Spinal cord (tissue), 10 donors: ENCODE data around the gene SV2A. TPM values are rescaled to one million over a fixed set of nuclear protein-coding genes. Genes with fewer than 3 reads are reported as not detected.
"Not testable (repeated sequence)": the region's sequence is repeated elsewhere in the genome, so short reads cannot be mapped to it uniquely, and the experiment has no call there.

Experiments
- DNase-seq, 6 donors: peaks; one replicate each; pipeline versions ENCODE4 v3.0.0 to v3.0.0-alpha.2; 2013 to 2015; ENCODE audit warnings: low spot score in 6 of 6, low read depth in 4 of 6
- H3K27ac ChIP-seq: one replicate; pipeline ENCODE4 v1.5.1; 2013; ENCODE audit warnings: low read depth, low read length, control low read depth
- H3K27me3 ChIP-seq: one replicate; pipeline ENCODE4 v1.6.1; 2013; ENCODE audit warnings: low read length; ENCODE audit not compliant: control insufficient read depth, insufficient read depth
- H3K36me3 ChIP-seq: one replicate; pipeline ENCODE4 v1.6.1; 2013; ENCODE audit warnings: low read length; ENCODE audit not compliant: control insufficient read depth, insufficient read depth
- H3K4me1 ChIP-seq: one replicate; pipeline ENCODE4 v1.6.1; 2013; ENCODE audit warnings: low read length; ENCODE audit not compliant: control insufficient read depth, insufficient read depth
- H3K4me3 ChIP-seq: one replicate; pipeline ENCODE4 v1.5.1; 2013; ENCODE audit warnings: low read depth, low read length, control low read depth
- H3K9me3 ChIP-seq: one replicate; pipeline ENCODE4 v1.6.1; 2013; ENCODE audit warnings: low read length; ENCODE audit not compliant: control insufficient read depth, insufficient read depth
- WGBS: methylation state at CpG from one replicate; pipeline ENCODE4 v1.1.5; 2013; ENCODE audit warnings: missing lambda C conversion rate; ENCODE audit not compliant: insufficient coverage; 5-methylcytosine and 5-hydroxymethylcytosine counted together
- polyA plus RNA-seq, 2 donors: library from polyadenylated mRNA; unstranded; fragments of 120-200 nt; gene quantifications; one replicate each; pipeline ENCODE4 v1.2.1, GENCODE V29; 2013; ENCODE audit not compliant: insufficient read length in 2 of 2
- total RNA-seq, 2 donors: library from RNA; depleted of rRNA in 1 of 2; stranded (reverse); fragments of 120-200 nt in 1 of 2; fragments of >200 nt in 1 of 2; gene quantifications; one replicate each; pipeline versions ENCODE4 v1.2.3 to v1.2.4, GENCODE V29; 2013 to 2014
- donor health status: healthy.

Gene SV2A
- total and polyA plus RNA-seq, 4 donors, result 31.3 to 172 (median 123) TPM

GRCh38 chr1:149888999-149889289 is 28.7 kb downstream of the SV2A start:
- no peaks in the 10 kb centered on the region for H3K27me3 ChIP-seq

GRCh38 chr1:149888247-149888998 is 29.2 kb downstream of the SV2A start:
- Histone ChIP-seq H3K27ac (peak overlapping the region; percentile 100), H3K36me3 (no peaks in the 10 kb centered on the region), H3K27me3 (no peaks in the 10 kb centered on the region), H3K9me3 (no peaks in the 10 kb centered on the region), H3K4me3 (peak overlapping the region; percentile 95), H3K4me1 (peaks cover 8% of the 10 kb centered on the region)
- DNase-seq, result peak in 5 of 6 donors; percentile 72 to 94 (median 79)
- under 1% methylated on average over 28 of the region's 28 CpGs for WGBS

More at GRCh38 chr1:149888999-149889289, 28.7 kb downstream of the SV2A start:
- Histone ChIP-seq H3K9me3 (no peaks in the 10 kb centered on the region), H3K27ac (peak overlapping the region; percentile 100), H3K36me3 (no peaks in the 10 kb centered on the region), H3K4me3 (peak overlapping the region; percentile 95), H3K4me1 (peaks cover 8% of the 10 kb centered on the region)
- peak in 3 of 6 donors; percentile 28 to 70 (median 58) for DNase-seq
- 11% methylated on average over 5 of the region's 6 CpGs for WGBS

GRCh38 chr1:149887456-149888246 is 30.0 kb downstream of the SV2A start:
- DNase-seq, result peak; percentile 91 to 99 (median 94)
- WGBS, result 0% methylated on average over 44 of the region's 46 CpGs

GRCh38 chr1:149887196-149887455 is 30.5 kb downstream of the SV2A start:
- DNase-seq, H3K27me3 ChIP-seq, H3K36me3 ChIP-seq, H3K9me3 ChIP-seq, H3K4me1 ChIP-seq: not testable (repeated sequence)
- 0% methylated on average over 12 of the region's 13 CpGs for WGBS
- Histone ChIP-seq H3K4me3 (peak overlapping the region; percentile 95), H3K27ac (peak overlapping the region; percentile 100)

More at GRCh38 chr1:149887456-149888246, 30.0 kb downstream of the SV2A start:
- peaks cover 8% of the 10 kb centered on the region for H3K4me1 ChIP-seq
- H3K4me3 ChIP-seq, result peak overlapping the region; percentile 95
- peak overlapping the region; percentile 100 for H3K27ac ChIP-seq
- no peaks in the 10 kb centered on the region for H3K27me3 ChIP-seq
- H3K36me3 ChIP-seq, result no peaks in the 10 kb centered on the region
- H3K9me3 ChIP-seq, result no peaks in the 10 kb centered on the region

GRCh38 chr1:149886396-149887195 is 31.0 kb downstream of the SV2A start:
- peak overlapping the region; percentile 95 for H3K4me3 ChIP-seq
- under 1% methylated on average over 62 of the region's 62 CpGs for whole genome bisulfite sequencing
- no peaks in the 10 kb centered on the region for H3K36me3 ChIP-seq
- H3K9me3 ChIP-seq, result no peaks in the 10 kb centered on the region
- no peaks in the 10 kb centered on the region for H3K27me3 ChIP-seq
- H3K4me1 ChIP-seq, result peaks cover 8% of the 10 kb centered on the region
- DNase-seq, result peak; percentile 95 to 100 (median 98)
- peak overlapping the region; percentile 100 for H3K27ac ChIP-seq

GRCh38 chr1:149886121-149886395 is 31.6 kb downstream of the SV2A start:
- peak overlapping the region; percentile 95 for H3K4me3 ChIP-seq
- H3K9me3 ChIP-seq, H3K4me1 ChIP-seq, H3K27me3 ChIP-seq, H3K36me3 ChIP-seq, DNase-seq: not testable (repeated sequence)
- 0% methylated on average over 11 of the region's 19 CpGs for WGBS
- peak overlapping the region; percentile 100 for H3K27ac ChIP-seq

- Histone ChIP-seq H3K27me3 (no peaks in the 10 kb centered on the region), H3K9me3 (no peaks in the 10 kb centered on the region), H3K27ac (peak overlapping the region; percentile 100), H3K4me3 (peak overlapping the region; percentile 95), H3K4me1 (peaks cover 8% of the 10 kb centered on the region), H3K36me3 (no peaks in the 10 kb centered on the region)
- WGBS, result under 1% methylated on average over 25 of the region's 36 CpGs
- DNase-seq, result peak in 4 of 6 donors; percentile 74 to 94 (median 84)
Measured at GRCh38 chr1:149885339-149886120, 32.1 kb downstream of the SV2A start.

- WGBS, result 0% methylated on average over 1 of the region's 9 CpGs
- peak overlapping the region; percentile 95 for H3K4me3 ChIP-seq
- no peaks in the 10 kb centered on the region for H3K9me3 ChIP-seq
- H3K4me1 ChIP-seq, result peaks cover 8% of the 10 kb centered on the region
- DNase-seq, result peak in 3 of 6 donors; percentile 35 to 72 (median 70)
- H3K27ac ChIP-seq, result peak overlapping the region; percentile 100
- no peaks in the 10 kb centered on the region for H3K36me3 ChIP-seq
- H3K27me3 ChIP-seq, result no peaks in the 10 kb centered on the region
Measured at GRCh38 chr1:149884433-149885338, 33.0 kb downstream of the SV2A start.
